ENCODE results near the gene ZFHX3.

- TF ChIP-seq CTCF (IDR thresholded peaks at IDR 0.05) (no peak), EP300 (IDR thresholded peaks at IDR 0.05) (no peak), POLR2A (IDR thresholded peaks at IDR 0.05) (no peak)
Measured at GRCh38 chr16:72786606-72787005, 261.3 kb downstream of the ZFHX3 start.

Data from ovary (tissue), 3 donors.